OCI-LY1 (cell line): Measurements from ENCODE around the gene ACAD10.

Source experiments
- H2AFZ ChIP-seq: fragments of 200-600 bp; sonication (generic), shearing (Covaris generic); 2 replicates; pipeline ENCODE4 v1.6.0; 2014; ENCODE audit warnings: antibody characterized with exemption, mild to moderate bottlenecking, low read length
- H3F3A ChIP-seq: fragments of 200-600 bp; sonication (generic), shearing (Covaris generic); 2 replicates; pipeline ENCODE4 v1.6.0; 2014; ENCODE audit warnings: mild to moderate bottlenecking, antibody characterized with exemption, low read length, moderate library complexity; ENCODE audit not compliant: insufficient read depth
- H3K27ac ChIP-seq: fragments of 200-600 bp; sonication (generic); 2 replicates; pipeline ENCODE4 v1.5.1; 2014; ENCODE audit warnings: low read length, mixed run types, mild to moderate bottlenecking, low read depth; ENCODE audit not compliant: poor library complexity, severe bottlenecking
- H3K27me3 ChIP-seq: fragments of 200-600 bp; sonication (generic); 2 replicates; pipeline ENCODE4 v1.6.0; 2014; ENCODE audit warnings: antibody characterized with exemption, mild to moderate bottlenecking, low read length, moderate library complexity; ENCODE audit not compliant: insufficient read depth
- H3K36me3 ChIP-seq: fragments of 200-600 bp; sonication (generic); 2 replicates; pipeline ENCODE4 v1.6.1; 2014; ENCODE audit warnings: mild to moderate bottlenecking, antibody characterized with exemption, low read length, moderate library complexity, mixed read lengths; ENCODE audit not compliant: insufficient read depth
- H3K4me1 ChIP-seq: fragments of 200-600 bp; sonication (generic); 2 replicates; pipeline ENCODE4 v1.5.1; 2014; ENCODE audit warnings: mild to moderate bottlenecking, low read length, moderate library complexity; ENCODE audit not compliant: insufficient read depth, severe bottlenecking
- H3K4me2 ChIP-seq: fragments of 200-600 bp; sonication (generic), shearing (Covaris generic); 2 replicates; pipeline ENCODE4 v1.6.1; 2014; ENCODE audit warnings: low read length
- H3K4me3 ChIP-seq: fragments of 200-600 bp; sonication (generic); 2 replicates; pipeline ENCODE4 v1.5.1; 2014; ENCODE audit warnings: low read length, low read depth, mild to moderate bottlenecking, mixed read lengths; ENCODE audit not compliant: poor library complexity, severe bottlenecking
- H3K79me2 ChIP-seq: fragments of 200-600 bp; shearing (Covaris generic); 2 replicates; pipeline ENCODE4 v1.6.1; 2016; ENCODE audit warnings: mixed run types, low read length, mixed read lengths; ENCODE audit not compliant: insufficient read depth
- H3K9ac ChIP-seq: fragments of 200-600 bp; sonication (generic), shearing (Covaris generic); 2 replicates; pipeline ENCODE4 v1.6.1; 2014; ENCODE audit warnings: mild to moderate bottlenecking, low read length, mixed read lengths
- H3K9me2 ChIP-seq: fragments of 200-600 bp; sonication (generic), shearing (Covaris generic); 2 replicates; pipeline ENCODE4 v1.6.1; 2014; ENCODE audit warnings: low read depth, mild to moderate bottlenecking, low read length, mixed read lengths
- H3K9me3 ChIP-seq: fragments of 200-600 bp; shearing (Covaris generic); 2 replicates; pipeline ENCODE4 v1.6.1; 2014; ENCODE audit warnings: low read length, mixed read lengths
- H4K20me1 ChIP-seq: fragments of 200-600 bp; sonication (generic), shearing (Covaris generic); 2 replicates; pipeline ENCODE4 v1.6.0; 2016; ENCODE audit warnings: mild to moderate bottlenecking, low read length; ENCODE audit not compliant: insufficient read depth
- CTCF ChIP-seq: fragments of 200-600 bp; sonication (generic), shearing (Covaris generic); IDR thresholded peaks from 2 replicates; pipeline ENCODE4 v1.5.1; 2017; ENCODE audit warnings: mild to moderate bottlenecking, antibody characterized with exemption, low read length, moderate library complexity, mixed read lengths
- EZH2 ChIP-seq: fragments of 200-600 bp; sonication (generic), shearing (Covaris generic); IDR thresholded peaks from 2 replicates; pipeline ENCODE4 v1.8.0; 2017; ENCODE audit warnings: borderline replicate concordance, mixed run types, mild to moderate bottlenecking, antibody characterized with exemption, low read length, moderate library complexity, mixed read lengths

The ACAD10 gene

GRCh38 chr12:111785651-111786050 is 99.8 kb downstream of the ACAD10 start:
- H3K4me1 ChIP-seq = no peaks in the 10 kb centered on the region
- H3K9ac ChIP-seq = no peak overlapping the region
- no peak overlapping the region for H3K27ac ChIP-seq
- H3K79me2 ChIP-seq = no peaks in the 10 kb centered on the region
- H3K4me2 ChIP-seq = no peak overlapping the region
- no peaks in the 10 kb centered on the region for H3K27me3 ChIP-seq
- H3K4me3 ChIP-seq = no peak overlapping the region
- no peaks in the 10 kb centered on the region for H3K36me3 ChIP-seq
- no peak for TF ChIP-seq EZH2
- no peak for TF ChIP-seq CTCF
- H3F3A ChIP-seq = no peaks in the 10 kb centered on the region
- H2AFZ ChIP-seq = no peak overlapping the region
- no peaks in the 10 kb centered on the region for H4K20me1 ChIP-seq
- H3K9me3 ChIP-seq = no peaks in the 10 kb centered on the region
- H3K9me2 ChIP-seq = no peaks in the 10 kb centered on the region

- Histone ChIP-seq H3K36me3 (no peaks in the 10 kb centered on the region), H3K4me3 (no peak overlapping the region), H3K4me2 (no peak overlapping the region), H3F3A (no peaks in the 10 kb centered on the region), H3K9me2 (no peaks in the 10 kb centered on the region), H3K4me1 (no peaks in the 10 kb centered on the region), H3K9me3 (no peaks in the 10 kb centered on the region), H3K27me3 (no peaks in the 10 kb centered on the region), H4K20me1 (no peaks in the 10 kb centered on the region), H3K27ac (no peak overlapping the region), H3K9ac (no peak overlapping the region), H2AFZ (no peak overlapping the region), H3K79me2 (no peaks in the 10 kb centered on the region)
- TF ChIP-seq EZH2 (no peak), CTCF (peak; percentile 40)
These were observed 102.4 kb downstream of the ACAD10 start for GRCh38 chr12:111788178-111788654.

- H3K4me1 ChIP-seq = no peaks in the 10 kb centered on the region
- no peaks in the 10 kb centered on the region for H3K36me3 ChIP-seq
- no peaks in the 10 kb centered on the region for H3K9me2 ChIP-seq
- H3K27ac ChIP-seq = no peak overlapping the region
- H3K9ac ChIP-seq = no peak overlapping the region
- H3K79me2 ChIP-seq = no peaks in the 10 kb centered on the region
- H3K4me3 ChIP-seq = no peak overlapping the region
- TF ChIP-seq CTCF = no peak
- TF ChIP-seq EZH2 = no peak
- no peak overlapping the region for H2AFZ ChIP-seq
- no peak overlapping the region for H3K4me2 ChIP-seq
- no peaks in the 10 kb centered on the region for H3K27me3 ChIP-seq
- H3K9me3 ChIP-seq = no peaks in the 10 kb centered on the region
- H4K20me1 ChIP-seq = no peaks in the 10 kb centered on the region
- no peaks in the 10 kb centered on the region for H3F3A ChIP-seq
These were observed 103.9 kb downstream of the ACAD10 start for GRCh38 chr12:111789779-111790178.
